GM12872 (cell line): ENCODE data around the gene ACTR2.

Source experiments
- TF ChIP-seq, protein P1 (sequence below): IDR thresholded peaks from 3 replicates; pipeline ENCODE4 v1.5.1; 2011; ENCODE audit warnings: low read depth, mild to moderate bottlenecking, low read length, moderate library complexity; ENCODE audit not compliant: insufficient read depth

The ACTR2 gene

DNA sequence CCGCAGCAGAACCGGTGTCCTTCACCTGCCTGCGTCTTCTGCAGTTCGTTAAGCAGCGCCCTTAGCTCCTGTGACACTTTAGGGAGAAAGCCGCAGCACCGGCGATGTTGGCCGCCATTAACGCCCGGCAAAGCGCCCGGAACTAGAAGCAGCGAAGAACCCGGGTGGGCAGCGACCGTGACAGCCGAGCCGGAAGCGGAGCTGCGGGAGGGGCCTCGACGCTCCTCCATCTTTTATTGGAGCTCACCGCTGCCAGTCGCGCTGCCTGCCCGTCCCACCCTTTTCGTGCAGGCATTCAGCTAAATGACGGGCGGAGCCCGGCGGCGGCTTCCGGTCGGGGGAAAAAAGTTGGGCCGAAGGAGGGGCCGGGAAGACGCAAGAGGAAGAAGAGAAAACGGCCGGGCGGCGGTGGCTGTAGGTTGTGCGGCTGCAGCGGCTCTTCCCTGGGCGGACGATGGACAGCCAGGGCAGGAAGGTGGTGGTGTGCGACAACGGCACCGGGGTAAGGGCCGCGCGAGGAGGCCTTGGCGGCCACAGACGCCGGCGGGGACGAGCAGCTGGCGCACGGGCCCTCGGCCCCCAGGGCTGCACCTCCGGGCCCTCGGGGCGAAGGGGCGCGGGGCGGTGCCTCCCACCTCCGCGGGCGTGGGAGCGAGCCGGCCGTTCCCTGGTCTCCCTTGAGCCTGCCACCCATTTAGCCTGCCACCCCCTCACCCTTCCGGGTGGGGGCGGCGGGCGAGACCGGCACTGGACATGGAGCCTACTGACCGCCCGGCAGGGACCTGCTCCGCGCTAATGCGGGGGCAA, at the start of gene ACTR2:
ACTR2 (plus strand) TSS at position 376 of the 807 bp plus-strand sequence; CDS start at position 455, 79 bp downstream.
- TF ChIP-seq, protein P1, sequence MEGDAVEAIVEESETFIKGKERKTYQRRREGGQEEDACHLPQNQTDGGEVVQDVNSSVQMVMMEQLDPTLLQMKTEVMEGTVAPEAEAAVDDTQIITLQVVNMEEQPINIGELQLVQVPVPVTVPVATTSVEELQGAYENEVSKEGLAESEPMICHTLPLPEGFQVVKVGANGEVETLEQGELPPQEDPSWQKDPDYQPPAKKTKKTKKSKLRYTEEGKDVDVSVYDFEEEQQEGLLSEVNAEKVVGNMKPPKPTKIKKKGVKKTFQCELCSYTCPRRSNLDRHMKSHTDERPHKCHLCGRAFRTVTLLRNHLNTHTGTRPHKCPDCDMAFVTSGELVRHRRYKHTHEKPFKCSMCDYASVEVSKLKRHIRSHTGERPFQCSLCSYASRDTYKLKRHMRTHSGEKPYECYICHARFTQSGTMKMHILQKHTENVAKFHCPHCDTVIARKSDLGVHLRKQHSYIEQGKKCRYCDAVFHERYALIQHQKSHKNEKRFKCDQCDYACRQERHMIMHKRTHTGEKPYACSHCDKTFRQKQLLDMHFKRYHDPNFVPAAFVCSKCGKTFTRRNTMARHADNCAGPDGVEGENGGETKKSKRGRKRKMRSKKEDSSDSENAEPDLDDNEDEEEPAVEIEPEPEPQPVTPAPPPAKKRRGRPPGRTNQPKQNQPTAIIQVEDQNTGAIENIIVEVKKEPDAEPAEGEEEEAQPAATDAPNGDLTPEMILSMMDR, result no peak

DNA sequence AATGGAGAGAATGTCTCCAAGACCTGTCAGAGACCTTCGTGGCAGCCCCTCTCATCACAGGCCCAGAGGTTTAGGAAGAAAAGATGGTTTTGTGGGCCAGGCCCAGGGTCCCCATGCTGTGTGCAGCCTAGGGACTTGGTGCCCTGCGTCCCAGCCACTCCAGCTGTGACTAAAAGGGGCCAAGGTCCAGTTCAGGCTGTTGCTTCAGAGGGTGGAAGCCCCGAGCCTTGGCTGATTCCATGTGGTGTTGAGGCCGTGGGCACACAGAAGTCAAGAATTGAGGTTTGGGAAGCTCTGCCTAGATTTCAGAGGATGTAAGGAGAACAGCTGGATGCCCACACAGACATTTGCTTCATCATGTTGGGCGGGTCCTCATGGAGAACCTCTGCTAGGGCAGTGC, 45.1 kb upstream of the ACTR2 start:
- TF ChIP-seq, protein P1, result no peak

DNA sequence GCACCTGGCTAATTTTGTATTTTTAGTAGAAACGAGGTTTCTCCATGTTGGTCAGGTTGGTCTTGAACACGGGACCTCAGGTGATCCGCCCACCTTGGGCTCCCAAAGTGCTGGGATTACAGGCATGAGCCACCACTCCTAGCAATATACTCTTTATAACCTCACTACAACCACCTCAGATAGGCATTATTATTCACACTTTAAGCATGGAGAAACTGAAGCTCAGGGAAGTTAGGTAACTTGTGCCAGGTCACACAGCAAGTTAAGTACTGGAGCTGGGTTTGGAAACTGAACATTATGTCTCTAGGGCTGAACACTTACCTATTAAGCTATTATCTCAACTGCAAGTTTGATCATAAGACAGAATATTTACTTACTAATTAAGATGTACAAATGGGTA, 42.6 kb upstream of the ACTR2 start:
- TF ChIP-seq, protein P1, result no peak

DNA sequence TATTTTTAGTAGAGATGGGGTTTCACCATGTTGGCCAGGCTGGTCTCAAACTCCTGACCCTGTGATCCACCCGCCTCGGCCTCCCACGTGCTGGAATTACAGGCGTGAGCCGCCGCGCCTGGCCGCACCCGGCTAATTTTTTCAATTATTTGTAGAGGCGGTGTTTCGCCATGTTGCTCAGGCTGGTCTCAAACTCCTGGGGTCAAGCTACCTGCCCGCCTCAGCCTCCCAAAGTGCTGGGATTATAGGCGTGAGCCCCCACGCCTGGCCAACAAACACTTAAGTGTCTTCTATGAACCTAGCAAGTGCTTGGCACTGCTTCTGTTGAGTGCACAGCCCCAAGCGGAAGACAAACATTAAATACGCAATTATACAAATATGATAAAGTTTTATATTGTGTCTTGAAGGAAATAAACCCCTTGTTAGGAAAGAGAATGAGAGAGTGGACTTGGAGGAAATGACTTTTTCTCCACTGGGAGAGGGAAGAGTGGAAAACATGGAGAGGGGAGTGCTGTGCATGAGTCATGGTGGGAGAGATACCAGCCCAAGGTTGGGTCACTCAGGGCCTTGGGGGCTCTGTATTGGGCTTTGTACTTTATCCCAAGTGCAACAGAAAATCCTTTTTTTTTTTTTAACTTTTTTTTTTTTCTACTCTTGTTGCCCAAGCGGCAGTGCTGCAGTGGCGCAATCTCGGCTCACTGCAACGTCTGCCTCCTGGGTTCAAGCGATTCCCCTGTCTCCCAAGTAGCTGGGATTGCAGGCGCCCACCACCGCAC, 41.4 kb upstream of the ACTR2 start:
- TF ChIP-seq, protein P1, result no peak

DNA sequence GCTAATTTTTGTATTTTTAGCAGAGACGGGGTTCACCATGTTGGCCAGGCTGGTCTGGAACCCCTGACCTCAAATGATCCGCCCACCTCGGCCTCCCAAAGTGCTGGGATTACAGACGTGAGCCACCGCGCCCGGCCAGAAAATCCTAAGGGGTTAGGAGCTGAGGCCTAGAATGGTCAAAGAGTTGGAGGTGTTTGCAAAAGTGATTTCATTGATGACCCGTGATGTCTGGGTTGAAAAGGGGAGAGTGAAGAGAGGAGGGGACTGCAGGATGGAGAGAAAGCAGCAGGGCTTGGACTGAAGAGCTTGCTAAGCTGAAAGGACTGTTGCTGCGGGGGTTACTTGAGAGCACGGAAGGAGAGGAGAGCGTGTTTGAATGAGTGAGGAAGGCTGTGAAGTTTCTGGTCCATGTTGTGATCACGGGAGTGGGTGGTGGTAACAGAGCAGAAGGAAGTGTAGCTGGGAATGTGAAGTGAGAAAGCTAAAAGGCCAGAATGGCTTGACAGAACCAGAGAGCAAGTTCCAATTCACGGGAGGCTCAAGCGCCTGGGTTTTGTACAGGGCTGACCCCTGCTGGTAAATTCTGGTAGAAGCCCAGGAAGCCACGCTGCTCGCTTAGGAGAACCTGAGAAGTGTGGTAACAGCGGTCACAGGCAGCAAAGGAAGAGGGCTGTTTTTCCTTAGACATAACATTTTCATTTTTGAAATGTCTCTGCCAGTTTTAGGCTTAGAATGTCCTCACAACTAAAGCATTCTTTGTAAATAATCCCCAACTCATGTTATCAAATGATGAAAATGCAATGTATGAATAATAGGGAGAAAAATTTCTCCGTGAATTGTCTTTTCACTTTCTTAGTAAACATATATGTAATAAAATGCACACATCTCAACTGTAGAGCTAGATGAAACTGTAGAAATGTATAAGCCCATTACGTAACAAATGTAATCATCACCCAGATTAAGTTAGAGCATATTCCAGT, 40.5 kb upstream of the ACTR2 start:
- TF ChIP-seq, protein P1, result peak; percentile 88

DNA sequence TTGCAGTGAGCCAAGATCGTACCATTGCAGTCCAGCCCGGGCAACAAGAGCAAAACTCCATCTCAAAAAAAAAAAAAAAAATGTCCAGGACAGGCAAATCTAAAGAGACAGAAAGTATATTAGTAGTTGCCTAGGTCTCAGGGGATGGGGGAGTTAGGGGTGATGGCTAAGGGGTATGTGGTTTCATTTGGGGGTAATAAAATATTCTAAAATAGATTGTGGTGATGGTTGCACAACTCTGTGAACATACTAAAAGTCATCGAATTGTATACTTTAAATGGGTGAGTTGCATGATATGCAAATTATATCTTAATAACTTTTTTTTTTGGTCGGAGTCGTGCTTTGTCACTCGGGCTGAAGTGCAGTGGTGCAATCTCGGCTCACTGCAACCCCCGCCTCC, 34.2 kb upstream of the ACTR2 start:
- TF ChIP-seq, protein P1, result no peak
